Liver (tissue), 9 donors: Measurements from ENCODE around the gene FAM210A. TPM values are rescaled to one million over a fixed set of nuclear protein-coding genes. Genes with fewer than 3 reads are reported as not detected.

Experiments
- DNase-seq: peaks from one replicate; pipeline ENCODE4 v3.0.0-alpha.2; 2017; ENCODE audit warnings: low spot score
- H3K27ac ChIP-seq, 2 donors: one replicate each; pipeline ENCODE4 v1.7.0; 2013; ENCODE audit warnings: inconsistent platforms in 2 of 2, low read length in 2 of 2, control low read depth in 1 of 2, low read depth in 1 of 2, mild to moderate bottlenecking in 1 of 2
- H3K27me3 ChIP-seq, 4 donors: one replicate each; pipeline versions ENCODE4 v1.6.1 to v1.7.0; 2013; ENCODE audit warnings: low read length in 3 of 4, inconsistent platforms in 1 of 4, mild to moderate bottlenecking in 1 of 4, moderate library complexity in 1 of 4; ENCODE audit not compliant: control insufficient read depth in 4 of 4, insufficient read depth in 4 of 4
- H3K36me3 ChIP-seq, 4 donors: one replicate each; pipeline versions ENCODE4 v1.6.1 to v1.7.0; 2013; ENCODE audit warnings: low read length in 3 of 4, mild to moderate bottlenecking in 3 of 4, low read depth in 1 of 4, moderate library complexity in 1 of 4; ENCODE audit not compliant: control insufficient read depth in 4 of 4, insufficient read depth in 3 of 4
- H3K4me1 ChIP-seq, 4 donors: one replicate each; pipeline versions ENCODE4 v1.6.1 to v1.7.0; 2013; ENCODE audit warnings: low read length in 3 of 4, mild to moderate bottlenecking in 3 of 4, moderate library complexity in 1 of 4; ENCODE audit not compliant: control insufficient read depth in 4 of 4, insufficient read depth in 4 of 4
- H3K4me3 ChIP-seq, 3 donors: one replicate each; pipeline versions ENCODE4 v1.6.1 to v1.7.0; 2013; ENCODE audit warnings: low read length in 3 of 3, control low read depth in 1 of 3, low read depth in 1 of 3, mild to moderate bottlenecking in 1 of 3
- H3K9ac ChIP-seq, 2 donors: one replicate each; pipeline ENCODE4 v1.7.0; 2013; ENCODE audit warnings: low read length in 2 of 2, mild to moderate bottlenecking in 2 of 2, moderate library complexity in 2 of 2, control low read depth in 1 of 2, low read depth in 1 of 2
- H3K9me3 ChIP-seq, 4 donors: one replicate each; pipeline versions ENCODE4 v1.6.1 to v1.7.0; 2013; ENCODE audit warnings: low read length in 3 of 4; ENCODE audit not compliant: control insufficient read depth in 4 of 4
- ATF3 ChIP-seq: IDR thresholded peaks from 2 replicates; pipeline ENCODE4 v1.6.1; 2016; ENCODE audit warnings: antibody characterized with exemption
- EGR1 ChIP-seq, 2 donors: IDR thresholded peaks; 2 replicates each; pipeline ENCODE4 v1.6.1; 2016 to 2018; ENCODE audit warnings: antibody characterized with exemption in 2 of 2, low read depth in 2 of 2
- FOXA1 ChIP-seq: IDR thresholded peaks from 2 replicates; pipeline ENCODE4 v1.6.1; 2016; ENCODE audit warnings: antibody characterized with exemption
- GABPA ChIP-seq, 2 donors: IDR thresholded peaks in 1 of 2; conservative IDR thresholded peaks in 1 of 2; 2 replicates each; pipeline ENCODE4 v1.6.1; 2016; ENCODE audit warnings: antibody characterized with exemption in 2 of 2, mild to moderate bottlenecking in 1 of 2, moderate library complexity in 1 of 2
- HNF4A ChIP-seq, 2 donors: conservative IDR thresholded peaks; 2 replicates each; pipeline ENCODE4 v1.6.1; 2016; ENCODE audit warnings: antibody characterized with exemption in 2 of 2, mild to moderate bottlenecking in 2 of 2
- HNF4G ChIP-seq: IDR thresholded peaks from 2 replicates; pipeline ENCODE4 v1.6.1; 2016; ENCODE audit warnings: antibody characterized with exemption
- JUND ChIP-seq, 2 donors: IDR thresholded peaks; 2 replicates each; pipeline ENCODE4 v1.6.1; 2016; ENCODE audit warnings: antibody characterized with exemption in 2 of 2
- MAX ChIP-seq: IDR thresholded peaks from 2 replicates; pipeline ENCODE4 v1.6.1; 2016; ENCODE audit warnings: antibody characterized with exemption
- NR2F2 ChIP-seq: IDR thresholded peaks from 2 replicates; pipeline ENCODE4 v1.6.1; 2016; ENCODE audit warnings: antibody characterized with exemption
- RAD21 ChIP-seq, 2 donors: IDR thresholded peaks; 2 replicates each; pipeline ENCODE4 v1.6.1; 2016; ENCODE audit warnings: antibody characterized with exemption in 2 of 2, mild to moderate bottlenecking in 2 of 2
- REST ChIP-seq: IDR thresholded peaks from 2 replicates; pipeline ENCODE4 v1.6.1; 2016; ENCODE audit warnings: antibody characterized with exemption, mild to moderate bottlenecking
- ZBTB33 ChIP-seq: IDR thresholded peaks from 2 replicates; pipeline ENCODE4 v1.6.1; 2016; ENCODE audit warnings: antibody characterized with exemption
- WGBS: extraction: QIAGEN DNeasy Blood & Tissue Kit; methylation state at CpG from one replicate; pipeline ENCODE4 v1.1.7; 2013; 5-methylcytosine and 5-hydroxymethylcytosine counted together
- polyA plus RNA-seq, 2 donors: library from polyadenylated mRNA; stranded (reverse) in 1 of 2; unstranded in 1 of 2; fragments of 200-250 nt in 1 of 2; fragments of >200 nt in 1 of 2; fragmentation: Nextera tagmentation in 1 of 2; extraction: Ambion mirVana in 1 of 2; gene quantifications; one replicate each; pipeline versions ENCODE4 v1.2.1 to v1.2.3, GENCODE V29; 2013 to 2015
- total RNA-seq, 2 donors: library from RNA; depleted of rRNA; stranded (reverse); fragments of >200 nt; gene quantifications; one replicate each; pipeline ENCODE4 v1.2.3, GENCODE V29; 2014
- donor health status: healthy.
- donor health status: healthy.
- donor health status: healthy.
- donor health status: healthy.
- donor health status: healthy.

FAM210A gene
- total and polyA plus RNA-seq, 4 donors: 10.5 to 18.3 (median 12.5) TPM

- DNase-seq: no peak
- no peak for TF ChIP-seq FOXA1
- no peak for TF ChIP-seq NR2F2
- TF ChIP-seq REST: no peak
- no peak for TF ChIP-seq GABPA (IDR thresholded peaks at IDR 0.05 in 1 of 2, conservative IDR thresholded peaks at IDR 0.05 in 1 of 2)
- no peak for TF ChIP-seq MAX
- TF ChIP-seq EGR1 (IDR thresholded peaks at IDR 0.05; ENCODE audit: low read depth in 2 of 2): no peak
- Histone ChIP-seq H3K27ac (no peak overlapping the region), H3K9ac (no peak overlapping the region), H3K27me3 (no peaks in the 10 kb centered on the region), H3K9me3 (no peaks in the 10 kb centered on the region), H3K36me3 (peaks cover 4 to 18% (median 7%) of the 10 kb centered on the region in 4 donors), H3K4me1 (no peaks in the 10 kb centered on the region), H3K4me3 (no peak overlapping the region)
- WGBS: 95% methylated on average over 19 of the region's 19 CpGs
These were observed 104.3 kb downstream of the FAM210A start for GRCh38 chr18:13621886-13622619.

GRCh38 chr18:13621446-13621849 is 104.9 kb downstream of the FAM210A start:
- Histone ChIP-seq H3K27ac (no peak overlapping the region), H3K9me3 (no peaks in the 10 kb centered on the region), H3K4me1 (no peaks in the 10 kb centered on the region), H3K9ac (no peak overlapping the region), H3K27me3 (no peaks in the 10 kb centered on the region), H3K4me3 (no peak overlapping the region), H3K36me3 (peaks cover 4 to 18% (median 7%) of the 10 kb centered on the region in 4 donors)
- DNase-seq: no peak
- TF ChIP-seq JUND (IDR thresholded peaks at IDR 0.05): no peak
- TF ChIP-seq HNF4A (conservative IDR thresholded peaks at IDR 0.05): no peak
- TF ChIP-seq GABPA (IDR thresholded peaks at IDR 0.05 in 1 of 2, conservative IDR thresholded peaks at IDR 0.05 in 1 of 2): no peak
- no peak for TF ChIP-seq FOXA1
- no peak for TF ChIP-seq ATF3
- TF ChIP-seq ZBTB33: no peak
- no peak for TF ChIP-seq RAD21 (IDR thresholded peaks at IDR 0.05)
- TF ChIP-seq HNF4G: no peak
- 97% methylated on average over 23 of the region's 23 CpGs for WGBS
